ENCODE results near the gene ARHGEF12. TPM values are rescaled to one million over a fixed set of nuclear protein-coding genes. Genes with fewer than 3 reads are reported as not detected.

The ARHGEF12 gene
- total RNA-seq, 2 experiments from 2014 or later = 3.6 TPM

- Histone ChIP-seq H3K27me3 (ENCODE audit: control insufficient read depth in 1 of 2, insufficient read depth in 2 of 2, low read length in 2 of 2) (peaks cover 0 to 42% of the 10 kb centered on the region in 2 experiments), H3K4me3 (ENCODE audit: low read length) (no peak overlapping the region), H3K36me3 (ENCODE audit: insufficient read depth, low read length) (no peaks in the 10 kb centered on the region), H3K4me1 (ENCODE audit: insufficient read depth, low read length) (no peaks in the 10 kb centered on the region), H3K9me3 (ENCODE audit: control insufficient read depth in 1 of 2, insufficient read depth in 1 of 2, low read length in 2 of 2) (peaks cover 0 to 4% of the 10 kb centered on the region in 2 experiments), H3K27ac (ENCODE audit: low read depth in 1 of 2, low read length in 2 of 2) (no peak overlapping the region)
- intact Hi-C loops (cut with DNase I, micrococcal nuclease) = no loop called here
- DNase-seq (no peak), ATAC-seq (ENCODE audit: poor library complexity) (no peak)
- ChIA-PET POLR2A (no interaction called here), CTCF (no interaction called here)
- no peaks in the 10 kb centered on the region for H3K36me3 Mint-ChIP-seq (ENCODE audit: low read depth)
- no peaks in the 10 kb centered on the region for H3K9me3 Mint-ChIP-seq
- TF ChIP-seq CTCF (IDR thresholded peaks at IDR 0.05) = no peak
- H3K4me1 Mint-ChIP-seq (ENCODE audit: low read depth) = no peaks in the 10 kb centered on the region
- H3K27ac Mint-ChIP-seq = no peak overlapping the region
- H3K27me3 Mint-ChIP-seq = peaks cover 76% of the 10 kb centered on the region
- H3K4me3 Mint-ChIP-seq = no peak overlapping the region
These were observed 57.9 kb downstream of the ARHGEF12 start for GRCh38 chr11:120394119-120394518.

DNA sequence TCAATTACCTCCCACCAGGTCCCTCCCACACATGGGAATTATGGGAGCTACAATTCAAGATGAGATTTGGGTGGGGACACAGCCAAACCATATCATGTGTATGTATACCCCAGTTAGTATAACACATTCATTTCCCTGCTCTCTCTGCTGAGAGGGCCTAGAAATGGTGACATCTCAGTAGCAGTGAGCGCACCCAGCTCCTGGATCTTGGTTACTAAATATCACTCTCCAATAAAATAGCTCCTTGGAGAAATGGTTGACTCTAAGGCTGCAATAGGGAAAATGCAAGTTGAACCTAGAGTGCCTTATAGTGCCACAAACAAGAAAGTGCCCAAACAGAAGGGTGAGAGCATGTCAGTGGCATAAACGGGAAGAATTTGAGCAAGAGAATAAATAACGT, 59.6 kb downstream of the ARHGEF12 start:
- no peaks in the 10 kb centered on the region for H3K9me3 ChIP-seq (ENCODE audit: control insufficient read depth in 1 of 2, insufficient read depth in 1 of 2, low read length in 2 of 2)
- CTCF ChIA-PET = no interaction called here
- H3K36me3 ChIP-seq (ENCODE audit: insufficient read depth, low read length) = no peaks in the 10 kb centered on the region
- no peak overlapping the region for H3K4me3 ChIP-seq (ENCODE audit: low read length)
- H3K4me1 Mint-ChIP-seq (ENCODE audit: low read depth) = no peaks in the 10 kb centered on the region
- peaks cover 0 to 29% of the 10 kb centered on the region in 2 experiments for H3K27me3 ChIP-seq (ENCODE audit: control insufficient read depth in 1 of 2, insufficient read depth in 2 of 2, low read length in 2 of 2)
- DNase-seq = no peak
- no peaks in the 10 kb centered on the region for H3K9me3 Mint-ChIP-seq
- no peak for TF ChIP-seq CTCF (IDR thresholded peaks at IDR 0.05)
- intact Hi-C loops (cut with DNase I, micrococcal nuclease) = no loop called here
- H3K27ac ChIP-seq (ENCODE audit: low read depth in 1 of 2, low read length in 2 of 2) = no peak overlapping the region
- H3K27ac Mint-ChIP-seq = no peak overlapping the region
- POLR2A ChIA-PET = interaction anchor here (0.6 kb wide), 1 partner anchor 138 kb away, joined by 3 read pairs; no protein-coding TSS in a partner anchor
- H3K4me1 ChIP-seq (ENCODE audit: insufficient read depth, low read length) = no peaks in the 10 kb centered on the region
- no peaks in the 10 kb centered on the region for H3K36me3 Mint-ChIP-seq (ENCODE audit: low read depth)
- no peak overlapping the region for H3K4me3 Mint-ChIP-seq
- ATAC-seq (ENCODE audit: poor library complexity) = no peak
- peaks cover 67% of the 10 kb centered on the region for H3K27me3 Mint-ChIP-seq

DNA sequence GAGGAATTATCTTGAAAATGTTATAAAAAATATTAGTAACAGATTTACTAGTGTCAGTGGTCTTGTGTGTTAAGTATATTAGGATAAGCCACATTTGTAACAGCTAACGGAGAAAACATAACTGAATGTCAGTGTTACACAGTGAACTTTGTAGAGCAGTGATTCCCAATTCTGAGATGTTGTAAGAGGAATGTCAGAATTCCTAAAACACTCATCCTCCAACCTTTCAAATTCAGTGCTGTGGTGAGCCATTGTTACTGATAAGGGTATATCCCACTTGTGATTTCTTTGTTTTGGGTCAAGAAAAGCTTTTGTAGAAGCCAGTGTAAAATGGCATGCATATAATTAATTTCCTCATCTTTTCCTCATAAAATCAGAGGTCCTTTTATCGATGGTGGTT, 61.9 kb downstream of the ARHGEF12 start:
- DNase-seq (no peak), ATAC-seq (ENCODE audit: poor library complexity) (no peak)
- Mint-ChIP-seq H3K4me1 (ENCODE audit: low read depth) (no peaks in the 10 kb centered on the region), H3K27ac (no peak overlapping the region), H3K36me3 (ENCODE audit: low read depth) (no peaks in the 10 kb centered on the region), H3K27me3 (peaks cover 50% of the 10 kb centered on the region), H3K4me3 (no peak overlapping the region), H3K9me3 (no peaks in the 10 kb centered on the region)
- intact Hi-C loops (cut with DNase I, micrococcal nuclease) = no loop called here
- Histone ChIP-seq H3K27me3 (ENCODE audit: control insufficient read depth in 1 of 2, insufficient read depth in 2 of 2, low read length in 2 of 2) (peaks cover 0 to 13% of the 10 kb centered on the region in 2 experiments), H3K4me1 (ENCODE audit: insufficient read depth, low read length) (no peaks in the 10 kb centered on the region), H3K36me3 (ENCODE audit: insufficient read depth, low read length) (no peaks in the 10 kb centered on the region), H3K27ac (ENCODE audit: low read depth in 1 of 2, low read length in 2 of 2) (no peak overlapping the region), H3K9me3 (ENCODE audit: control insufficient read depth in 1 of 2, insufficient read depth in 1 of 2, low read length in 2 of 2) (no peaks in the 10 kb centered on the region), H3K4me3 (ENCODE audit: low read length) (no peak overlapping the region)
- TF ChIP-seq CTCF (IDR thresholded peaks at IDR 0.05) = no peak
- ChIA-PET POLR2A (no interaction called here), CTCF (no interaction called here)

Data from CD4-positive, alpha-beta T cell (primary cell).